Adipocyte (in vitro differentiated cells): ENCODE results near the gene FEZF1.

Experiments used
- DNase-seq: peaks from one replicate; pipeline ENCODE4 v3.0.0-alpha.2; 2015; ENCODE audit warnings: low read depth
- H3K27me3 ChIP-seq: replicated peaks from 2 replicates; pipeline ENCODE4 v1.7.0; 2013; ENCODE audit warnings: mild to moderate bottlenecking, low read length, moderate library complexity; ENCODE audit not compliant: control insufficient read depth, insufficient read depth
- H3K36me3 ChIP-seq: 2 replicates; pipeline ENCODE4 v1.7.0; 2013; ENCODE audit warnings: low read length, mild to moderate bottlenecking, moderate library complexity; ENCODE audit not compliant: control insufficient read depth, insufficient read depth, severe bottlenecking
- H3K4me1 ChIP-seq: 2 replicates; pipeline ENCODE4 v1.7.0; 2013; ENCODE audit warnings: mild to moderate bottlenecking, low read length, moderate library complexity; ENCODE audit not compliant: control insufficient read depth, insufficient read depth
- H3K4me3 ChIP-seq: 2 replicates; pipeline ENCODE4 v1.7.0; 2013; ENCODE audit warnings: mild to moderate bottlenecking, low read length, moderate library complexity
- H3K9ac ChIP-seq: 2 replicates; pipeline ENCODE4 v1.7.0; 2013; ENCODE audit warnings: mild to moderate bottlenecking, low read length, moderate library complexity
- H3K9me3 ChIP-seq: 2 replicates; pipeline ENCODE4 v1.7.0; 2013; ENCODE audit warnings: mild to moderate bottlenecking, low read length, moderate library complexity; ENCODE audit not compliant: control insufficient read depth

Gene FEZF1

GRCh38 chr7:122261016-122261415 is 43.5 kb downstream of the FEZF1 start:
- DNase-seq, result no peak
- no peak overlapping the region for H3K4me3 ChIP-seq
- H3K9me3 ChIP-seq, result no peaks in the 10 kb centered on the region
- peaks cover 4% of the 10 kb centered on the region for H3K27me3 ChIP-seq
- H3K4me1 ChIP-seq, result no peaks in the 10 kb centered on the region
- H3K9ac ChIP-seq, result no peak overlapping the region
- H3K36me3 ChIP-seq, result no peaks in the 10 kb centered on the region

- Histone ChIP-seq H3K36me3 (no peaks in the 10 kb centered on the region), H3K27me3 (peaks cover 7% of the 10 kb centered on the region), H3K9ac (no peak overlapping the region), H3K9me3 (no peaks in the 10 kb centered on the region), H3K4me3 (no peak overlapping the region), H3K4me1 (no peaks in the 10 kb centered on the region)
- no peak for DNase-seq
These were observed 44.2 kb downstream of the FEZF1 start for GRCh38 chr7:122260336-122260735.

- no peak for DNase-seq
- no peaks in the 10 kb centered on the region for H3K4me1 ChIP-seq
- H3K9ac ChIP-seq, result no peak overlapping the region
- H3K9me3 ChIP-seq, result no peaks in the 10 kb centered on the region
- no peaks in the 10 kb centered on the region for H3K36me3 ChIP-seq
- H3K27me3 ChIP-seq, result peaks cover 9% of the 10 kb centered on the region
- no peak overlapping the region for H3K4me3 ChIP-seq
These were observed 45.6 kb downstream of the FEZF1 start for GRCh38 chr7:122258971-122259370.

GRCh38 chr7:122257056-122257455 is 47.5 kb downstream of the FEZF1 start:
- Histone ChIP-seq H3K36me3 (no peaks in the 10 kb centered on the region), H3K9ac (no peak overlapping the region), H3K4me1 (no peaks in the 10 kb centered on the region), H3K4me3 (no peak overlapping the region), H3K27me3 (peaks cover 9% of the 10 kb centered on the region), H3K9me3 (no peaks in the 10 kb centered on the region)
- no peak for DNase-seq

GRCh38 chr7:122256046-122256445 is 48.5 kb downstream of the FEZF1 start:
- DNase-seq, result no peak
- Histone ChIP-seq H3K9me3 (no peaks in the 10 kb centered on the region), H3K9ac (no peak overlapping the region), H3K4me3 (no peak overlapping the region), H3K36me3 (no peaks in the 10 kb centered on the region), H3K4me1 (no peaks in the 10 kb centered on the region), H3K27me3 (peaks cover 9% of the 10 kb centered on the region)

GRCh38 chr7:122255454-122255853 is 49.1 kb downstream of the FEZF1 start:
- Histone ChIP-seq H3K36me3 (no peaks in the 10 kb centered on the region), H3K4me3 (no peak overlapping the region), H3K9me3 (no peaks in the 10 kb centered on the region), H3K4me1 (no peaks in the 10 kb centered on the region), H3K9ac (no peak overlapping the region), H3K27me3 (peaks cover 9% of the 10 kb centered on the region)
- DNase-seq, result no peak
